GM12872 (cell line): ENCODE results near the gene CACTIN.

Experiments used
- CTCF ChIP-seq: IDR thresholded peaks from 3 replicates; pipeline ENCODE4 v1.5.1; 2011; ENCODE audit warnings: low read depth, mild to moderate bottlenecking, low read length, moderate library complexity; ENCODE audit not compliant: insufficient read depth

CACTIN gene

GRCh38 chr19:3665681-3666544 is 39.3 kb upstream of the CACTIN start:
- TF ChIP-seq CTCF: peak; percentile 88

GRCh38 chr19:3664879-3665642 is 38.5 kb upstream of the CACTIN start:
- TF ChIP-seq CTCF: no peak

GRCh38 chr19:3663838-3664237 is 37.2 kb upstream of the CACTIN start:
- TF ChIP-seq CTCF: no peak

GRCh38 chr19:3661284-3662238 is 35.0 kb upstream of the CACTIN start:
- TF ChIP-seq CTCF: no peak

- TF ChIP-seq CTCF: no peak
Measured at GRCh38 chr19:3660493-3661219, 34.1 kb upstream of the CACTIN start.

GRCh38 chr19:3659746-3660112 is 33.1 kb upstream of the CACTIN start:
- TF ChIP-seq CTCF: no peak
